Left ventricle myocardium inferior (tissue), 1 donor: Measurements from ENCODE around the gene ZSCAN5C. TPM values are rescaled to one million over a fixed set of nuclear protein-coding genes. Genes with fewer than 3 reads are reported as not detected.
"Not testable (repeated sequence)": the region's sequence is repeated elsewhere in the genome, so short reads cannot be mapped to it uniquely, and the experiment has no call there.

ENCODE experiments used
- DNase-seq: peaks from one replicate; pipeline ENCODE4 v3.0.0-alpha.2; 2020
- H3K27ac ChIP-seq: fragments of 200-600 bp; replicated peaks from 2 replicates; pipeline ENCODE4 v1.8.0; 2021
- H3K27me3 ChIP-seq: fragments of 200-600 bp; 2 replicates; pipeline ENCODE4 v1.8.0; 2021; ENCODE audit warnings: low read depth
- H3K36me3 ChIP-seq: fragments of 200-600 bp; 2 replicates; pipeline ENCODE4 v1.8.0; 2021
- H3K4me1 ChIP-seq: fragments of 200-600 bp; 2 replicates; pipeline ENCODE4 v1.8.0; 2021
- H3K4me3 ChIP-seq: fragments of 200-600 bp; 2 replicates; pipeline ENCODE4 v1.8.0; 2021; ENCODE audit warnings: mild to moderate bottlenecking, moderate library complexity
- H3K9me3 ChIP-seq: fragments of 200-600 bp; replicated peaks from 2 replicates; pipeline ENCODE4 v1.8.0; 2021
- CTCF ChIP-seq: fragments of 200-600 bp; IDR thresholded peaks from 2 replicates; pipeline ENCODE4 v1.8.0; 2021; ENCODE audit warnings: antibody characterized with exemption, mild to moderate bottlenecking, borderline replicate concordance
- intact Hi-C: fragments of 100-400 bp; cut with micrococcal nuclease; formaldehyde crosslinking; loops from one replicate; pipeline ENCODE4 v1.11.0; 2022
- total RNA-seq: library from RNA; stranded (reverse); fragmentation: NEBNext Ultra II Directional; extraction: Animal tissue kit (Norgen Biotek cat#: 25700); gene quantifications from one replicate; pipeline ENCODE4 v1.2.1, GENCODE V29; 2021
- donor health status: DM: no; HTN: yes; CAD: no; lungs with severe emphysema.

Gene ZSCAN5C
- total RNA-seq, 1 donor from 2014 or later = not detected

- no peaks in the 10 kb centered on the region for H3K9me3 ChIP-seq
- TF ChIP-seq CTCF = no peak
- DNase-seq = no peak
- intact Hi-C loops = no loop called here
- H3K27ac ChIP-seq = no peak overlapping the region
- no peaks in the 10 kb centered on the region for H3K4me1 ChIP-seq
- H3K4me3 ChIP-seq = no peak overlapping the region
- peaks cover 5% of the 10 kb centered on the region for H3K27me3 ChIP-seq
- H3K36me3 ChIP-seq = no peaks in the 10 kb centered on the region
Observed at GRCh38 chr19:56193981-56194640, 8.0 kb upstream of the ZSCAN5C start.

GRCh38 chr19:56197646-56198045, 4.4 kb upstream of the ZSCAN5C start, which contains the start of gene ZSCAN5B:
Gene ZSCAN5B, minus strand, starts transcription at chr19:56197783. Its CDS starts 4,731 bp downstream, at chr19:56193052.
- intact Hi-C loops, H3K9me3 ChIP-seq, DNase-seq: not testable (repeated sequence)

GRCh38 chr19:56199687-56200086, 2.4 kb upstream of the ZSCAN5C start:
- intact Hi-C loops = no loop called here
- Histone ChIP-seq H3K27ac (no peak overlapping the region), H3K9me3 (no peaks in the 10 kb centered on the region), H3K27me3 (peaks cover 13% of the 10 kb centered on the region), H3K4me3 (no peak overlapping the region), H3K4me1 (no peaks in the 10 kb centered on the region), H3K36me3 (no peaks in the 10 kb centered on the region)
- TF ChIP-seq CTCF = no peak
- DNase-seq = no peak

More at GRCh38 chr19:56197646-56198045, 4.4 kb upstream of the ZSCAN5C start, which contains the start of gene ZSCAN5B:
- not testable (repeated sequence) for H3K4me1 ChIP-seq, H3K27me3 ChIP-seq, H3K4me3 ChIP-seq, H3K36me3 ChIP-seq, H3K27ac ChIP-seq

GRCh38 chr19:56207581-56207980, 5.5 kb downstream of the ZSCAN5C start:
- H3K9me3 ChIP-seq, H3K27ac ChIP-seq, H3K36me3 ChIP-seq, H3K4me1 ChIP-seq, DNase-seq, H3K4me3 ChIP-seq, intact Hi-C loops: not testable (repeated sequence)
- H3K27me3 ChIP-seq = peaks cover 19% of the 10 kb centered on the region

GRCh38 chr19:56209091-56209490, 7.0 kb downstream of the ZSCAN5C start:
- intact Hi-C loops = no loop called here
- peaks cover 19% of the 10 kb centered on the region for H3K27me3 ChIP-seq
- H3K9me3 ChIP-seq = no peaks in the 10 kb centered on the region
- no peak overlapping the region for H3K27ac ChIP-seq
- no peaks in the 10 kb centered on the region for H3K4me1 ChIP-seq
- TF ChIP-seq CTCF = no peak
- no peak overlapping the region for H3K4me3 ChIP-seq
- no peaks in the 10 kb centered on the region for H3K36me3 ChIP-seq
- no peak for DNase-seq

- H3K9me3 ChIP-seq, DNase-seq, intact Hi-C loops, H3K36me3 ChIP-seq, H3K27ac ChIP-seq, H3K4me1 ChIP-seq, H3K4me3 ChIP-seq: not testable (repeated sequence)
- H3K27me3 ChIP-seq = peaks cover 29% of the 10 kb centered on the region
Observed at GRCh38 chr19:56210036-56210435, 8.0 kb downstream of the ZSCAN5C start.

GRCh38 chr19:56211718-56212117, 9.6 kb downstream of the ZSCAN5C start:
- Histone ChIP-seq H3K36me3 (no peaks in the 10 kb centered on the region), H3K27ac (no peak overlapping the region), H3K4me3 (no peak overlapping the region), H3K9me3 (no peaks in the 10 kb centered on the region), H3K4me1 (no peaks in the 10 kb centered on the region), H3K27me3 (peaks cover 39% of the 10 kb centered on the region)
- intact Hi-C loops = no loop called here
- DNase-seq = no peak
- no peak for TF ChIP-seq CTCF
